SH-SY5Y (cell line): ENCODE measurements around the gene TEAD1.

Source experiments
- GATA2 ChIP-seq: IDR thresholded peaks from 2 replicates; pipeline ENCODE4 v1.6.1; 2011; ENCODE audit warnings: mild to moderate bottlenecking, low read depth, low read length
- GATA3 ChIP-seq: IDR thresholded peaks from 2 replicates; pipeline ENCODE4 v1.6.1; 2011; ENCODE audit warnings: low read depth, mild to moderate bottlenecking, low read length, moderate library complexity

DNA sequence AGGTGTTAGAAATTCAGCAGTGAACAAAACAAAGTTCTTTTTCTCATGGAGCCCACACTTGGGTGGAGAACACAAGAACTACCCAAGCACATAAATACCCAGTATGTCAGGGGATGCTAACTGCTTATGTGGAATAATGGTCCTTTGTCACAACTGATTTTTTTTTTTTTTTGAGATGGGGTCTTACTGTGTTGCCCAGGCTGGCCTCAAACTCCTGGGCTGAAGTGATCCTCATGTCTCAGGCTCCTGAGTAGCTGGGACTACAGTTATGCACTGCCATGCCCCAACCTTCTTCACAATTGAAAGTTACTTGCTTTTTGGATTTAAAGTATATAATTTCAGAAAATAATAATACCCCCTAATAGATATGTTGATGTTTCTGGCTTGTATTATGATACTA is 212.3 kb downstream of the TEAD1 start:
- no peak for TF ChIP-seq GATA2
- no peak for TF ChIP-seq GATA3
